ENCODE measurements around the gene OTOF.

Gene OTOF

DNA sequence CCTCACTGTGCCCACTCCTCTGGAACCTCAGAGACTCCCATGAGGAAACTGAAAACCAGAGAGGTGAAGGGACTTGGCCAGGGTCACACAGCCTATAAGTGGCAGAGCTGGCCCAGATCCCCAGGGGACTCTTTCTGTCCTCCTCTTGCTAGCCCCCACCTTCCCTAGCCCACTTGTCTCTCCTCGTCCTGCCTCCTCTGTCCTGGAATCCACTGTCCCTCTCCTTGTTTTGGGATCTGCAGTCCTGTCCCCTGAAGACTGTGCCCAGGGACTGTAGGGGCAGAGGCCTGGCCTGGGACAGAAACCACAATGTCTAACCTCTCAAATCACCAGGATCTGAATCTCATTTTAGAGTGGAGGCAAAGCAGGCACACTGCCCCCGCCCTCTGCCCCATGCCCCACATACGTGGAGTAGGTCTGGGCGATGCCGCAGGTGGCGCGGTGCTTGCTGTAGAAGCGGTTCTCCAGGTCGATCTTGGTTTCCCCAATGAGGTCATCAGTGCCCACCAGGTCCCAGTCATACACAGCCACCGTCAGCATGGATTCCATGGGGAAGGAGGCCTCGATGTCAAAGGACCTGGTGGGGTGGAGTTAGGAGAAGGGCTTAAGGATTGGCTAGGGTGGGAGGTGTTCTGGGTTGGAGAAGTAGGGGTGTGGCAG is 12.5 kb downstream of the OTOF start:
- DNase-seq (ENCODE audit: low read depth), result no peak

- no peak for DNase-seq (ENCODE audit: low read depth)
Measured at GRCh38 chr2:26464390-26465265, 13.3 kb downstream of the OTOF start.

GRCh38 chr2:26463244-26464192 is 14.4 kb downstream of the OTOF start:
- peak; percentile 7 for DNase-seq (ENCODE audit: low read depth)

DNA sequence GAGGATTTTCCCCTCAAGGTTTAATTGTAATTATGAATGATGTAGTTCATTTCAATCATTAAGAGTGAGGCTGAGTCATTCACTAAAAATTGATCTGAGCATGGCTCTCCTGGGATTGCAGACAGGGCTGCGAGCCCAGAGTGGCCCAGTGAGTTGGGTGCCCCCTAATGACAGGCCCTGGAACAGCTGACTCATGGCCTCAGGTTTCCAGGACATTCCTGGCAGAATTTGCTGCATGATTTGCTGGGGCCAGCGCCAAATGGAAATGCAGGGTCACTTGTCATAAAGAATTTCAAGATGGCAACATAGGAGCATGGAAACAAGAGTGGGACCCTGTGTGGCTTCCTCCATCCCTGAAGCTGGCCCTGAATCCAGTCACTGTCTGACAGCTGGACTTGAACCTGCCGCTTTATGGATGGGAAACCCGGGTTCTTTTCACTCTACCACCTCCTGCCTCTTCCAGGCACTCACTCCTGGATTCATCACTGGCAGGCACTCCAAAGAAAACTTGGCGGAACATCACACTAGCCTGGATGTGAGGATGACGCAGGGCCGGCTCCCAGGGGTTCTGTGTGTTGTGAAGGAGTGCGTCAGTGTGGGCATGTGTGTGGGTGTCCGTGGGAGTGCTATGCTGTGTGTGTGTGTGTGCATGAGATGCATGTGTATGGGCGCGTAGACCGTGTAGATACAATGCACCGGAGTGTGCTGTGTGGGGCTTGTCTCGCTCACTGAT is 15.2 kb downstream of the OTOF start:
- DNase-seq (ENCODE audit: low read depth), result peak; percentile 34

- no peak for DNase-seq (ENCODE audit: low read depth)
Measured at GRCh38 chr2:26462100-26462499, 15.8 kb downstream of the OTOF start.

- DNase-seq (ENCODE audit: low read depth), result no peak
Measured at GRCh38 chr2:26461601-26462023, 16.3 kb downstream of the OTOF start.

DNA sequence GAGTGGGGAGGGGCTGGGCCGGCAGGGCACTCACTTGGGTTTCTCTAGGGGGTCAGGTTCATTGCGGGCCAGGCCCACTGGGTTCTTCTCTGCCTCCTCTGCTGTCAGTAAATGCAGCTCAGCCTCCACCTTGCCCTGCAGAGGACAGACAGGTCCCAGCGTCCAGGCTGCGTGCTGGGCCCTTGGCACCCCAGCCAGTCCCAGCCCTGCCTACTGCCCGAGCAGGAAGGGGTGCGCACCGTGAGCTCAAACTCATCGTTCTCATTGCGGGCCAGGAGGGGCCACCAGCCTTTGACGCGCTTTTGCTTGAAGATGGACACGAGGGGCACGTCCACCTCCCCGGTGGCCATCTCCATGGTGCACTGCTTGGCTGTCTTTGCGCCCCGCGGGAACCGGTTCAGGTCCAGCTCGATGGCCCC is 17.3 kb downstream of the OTOF start:
- DNase-seq (ENCODE audit: low read depth), result no peak

DNA sequence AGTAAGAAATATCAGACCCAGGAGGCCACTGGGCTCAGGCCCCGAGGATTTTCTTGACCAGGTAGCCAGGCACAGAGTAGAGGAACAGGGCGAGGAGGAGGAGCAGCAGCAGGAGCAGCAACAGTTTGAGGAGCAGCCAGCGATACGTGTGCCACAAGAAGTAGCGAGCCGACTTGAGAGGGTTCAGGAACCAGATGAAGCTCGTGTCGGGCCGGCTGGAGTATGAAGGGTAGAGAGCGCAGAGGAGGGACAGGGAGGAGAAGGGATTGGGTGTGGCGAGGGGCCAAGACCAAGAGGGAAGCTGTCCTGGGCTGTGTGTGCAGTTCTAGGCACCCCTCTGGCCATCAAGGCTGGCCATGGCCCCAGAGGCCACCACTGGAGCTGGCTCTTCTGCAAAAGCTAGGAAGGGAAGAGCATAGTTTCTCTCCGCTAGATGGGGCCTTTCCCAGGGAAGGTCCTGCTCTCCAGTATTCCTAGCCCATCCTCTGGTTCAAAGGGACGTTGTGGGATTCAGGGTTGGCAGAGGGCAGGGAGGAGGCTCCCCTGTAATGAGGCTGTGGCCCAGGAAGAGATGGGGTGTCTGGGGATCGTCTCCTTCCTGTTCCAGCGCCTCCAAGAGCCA is 17.8 kb downstream of the OTOF start:
- no peak for DNase-seq (ENCODE audit: low read depth)

- no peak for DNase-seq (ENCODE audit: low read depth)
Measured at GRCh38 chr2:26458365-26459042, 19.4 kb downstream of the OTOF start.

DNA sequence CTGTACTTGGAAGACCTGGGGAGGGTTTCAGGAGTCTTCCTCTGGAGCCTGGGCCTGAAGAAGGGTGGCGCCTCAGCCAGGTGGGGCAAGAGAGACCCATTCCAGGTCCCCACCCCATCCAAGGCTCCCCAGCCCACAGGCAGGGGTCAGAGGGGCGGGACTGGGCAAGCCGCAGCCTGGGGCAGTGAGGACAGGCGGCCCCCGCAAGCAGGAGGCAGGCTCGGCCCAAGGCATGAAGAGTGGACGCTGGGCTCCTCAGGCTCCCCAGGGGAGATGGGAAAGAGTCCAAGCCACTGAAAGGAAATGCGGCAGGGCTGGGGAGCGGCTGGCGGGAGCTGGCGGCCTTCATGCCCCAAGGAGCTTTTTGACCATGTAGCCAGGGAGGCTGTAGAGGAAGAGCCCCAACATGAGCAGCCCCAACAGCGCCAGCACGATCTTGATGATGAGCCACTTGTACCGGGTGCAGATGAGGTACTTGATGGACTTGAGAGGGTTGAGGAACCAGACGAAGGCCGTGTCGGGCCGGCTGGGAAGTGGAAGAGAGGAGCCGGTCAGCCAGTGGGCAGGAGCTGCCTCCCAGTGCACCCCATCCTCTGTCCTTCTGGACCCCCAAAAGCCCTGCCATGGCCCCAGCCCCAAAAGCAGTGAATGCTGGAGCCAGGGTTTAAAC is 20.1 kb downstream of the OTOF start:
- no peak for DNase-seq (ENCODE audit: low read depth)

GRCh38 chr2:26457251-26457666 is 20.7 kb downstream of the OTOF start:
- no peak for DNase-seq (ENCODE audit: low read depth)

- peak; percentile 37 for DNase-seq (ENCODE audit: low read depth)
Measured at GRCh38 chr2:26456440-26457250, 21.3 kb downstream of the OTOF start.

- no peak for DNase-seq (ENCODE audit: low read depth)
Measured at GRCh38 chr2:26455670-26456439, 22.1 kb downstream of the OTOF start.

- DNase-seq (ENCODE audit: low read depth), result no peak
Measured at GRCh38 chr2:26455037-26455669, 22.8 kb downstream of the OTOF start.

- DNase-seq (ENCODE audit: low read depth), result no peak
Measured at GRCh38 chr2:26454561-26455001, 23.3 kb downstream of the OTOF start.

DNA sequence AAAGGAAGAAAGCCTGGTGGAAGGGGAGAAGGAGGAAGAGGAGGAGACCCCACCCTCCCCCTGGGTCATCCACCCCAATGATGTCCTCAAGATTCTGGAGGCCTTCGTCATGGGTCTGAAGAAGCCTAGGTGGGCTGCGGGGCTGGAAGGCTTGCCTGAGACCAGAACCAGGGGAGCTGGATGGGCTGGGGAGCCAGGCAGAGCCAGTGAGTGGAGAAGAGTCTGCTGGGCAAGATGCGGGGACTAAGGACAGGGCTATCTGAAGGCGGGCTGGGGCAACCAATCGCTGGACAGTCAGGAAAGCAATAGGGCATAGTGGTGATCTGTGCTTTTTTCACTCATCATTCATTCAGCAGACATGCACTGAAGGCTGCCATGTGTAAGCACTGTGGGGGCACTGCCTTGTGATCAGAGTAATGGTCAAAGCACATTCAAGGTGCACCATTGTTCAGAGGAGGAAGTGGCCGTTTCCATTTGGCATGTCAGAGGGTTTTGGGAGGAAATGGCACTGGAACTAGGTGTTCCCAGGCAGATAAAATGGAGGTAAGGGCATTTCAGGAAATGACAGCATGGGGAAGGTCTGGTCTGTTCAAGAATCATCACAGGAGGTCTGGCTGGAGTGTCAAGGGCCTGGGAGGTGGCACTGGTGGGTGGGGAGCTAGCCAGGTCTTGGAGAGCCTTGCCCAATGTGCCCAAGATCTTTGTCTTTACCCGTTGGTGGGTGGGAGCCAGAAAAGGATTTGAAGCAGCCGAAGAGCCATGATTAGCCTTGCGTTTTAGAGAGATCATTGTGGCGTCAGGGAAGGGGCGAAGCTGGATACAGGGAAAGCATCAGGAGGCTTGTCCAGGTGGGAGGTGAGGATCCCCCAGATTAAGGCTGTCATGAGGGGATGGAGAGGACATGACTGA is 24.2 kb downstream of the OTOF start:
- DNase-seq (ENCODE audit: low read depth), result no peak

DNA sequence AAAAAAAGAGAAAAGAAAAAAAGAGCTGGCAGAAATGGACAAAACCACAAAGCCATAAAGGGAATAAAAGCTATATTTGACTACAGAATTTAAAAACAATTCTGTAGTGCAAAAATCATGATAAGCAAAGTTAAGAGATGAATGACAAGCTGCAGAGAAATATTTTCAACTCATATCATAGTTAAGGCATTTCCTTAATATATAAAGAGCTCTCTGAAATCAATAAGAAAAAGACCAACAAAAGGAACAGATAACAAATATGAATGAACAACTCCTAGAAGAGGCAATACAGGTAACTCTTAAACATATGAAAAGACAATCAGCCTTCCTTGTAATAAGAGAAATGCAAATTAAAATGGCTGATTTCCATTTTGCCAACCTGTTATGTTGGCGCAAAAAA is 26.2 kb downstream of the OTOF start:
- DNase-seq (ENCODE audit: low read depth), result no peak
